GM12865 (cell line): ENCODE data around the gene C1orf185.

Experiments used
- DNase-seq: peaks from one replicate; pipeline ENCODE4 v3.0.0; 2010; ENCODE audit warnings: low read depth
- H3K4me3 ChIP-seq: 2 replicates; pipeline ENCODE4 v1.5.1; 2011; ENCODE audit warnings: mild to moderate bottlenecking, low read depth, low read length, control low read depth
- CTCF ChIP-seq: IDR thresholded peaks from 2 replicates; pipeline ENCODE4 v1.5.1; 2011; ENCODE audit warnings: low read length, control low read depth, low read depth, inconsistent platforms; ENCODE audit not compliant: insufficient read depth; ENCODE audit errors: missing control alignments

C1orf185 gene

DNA sequence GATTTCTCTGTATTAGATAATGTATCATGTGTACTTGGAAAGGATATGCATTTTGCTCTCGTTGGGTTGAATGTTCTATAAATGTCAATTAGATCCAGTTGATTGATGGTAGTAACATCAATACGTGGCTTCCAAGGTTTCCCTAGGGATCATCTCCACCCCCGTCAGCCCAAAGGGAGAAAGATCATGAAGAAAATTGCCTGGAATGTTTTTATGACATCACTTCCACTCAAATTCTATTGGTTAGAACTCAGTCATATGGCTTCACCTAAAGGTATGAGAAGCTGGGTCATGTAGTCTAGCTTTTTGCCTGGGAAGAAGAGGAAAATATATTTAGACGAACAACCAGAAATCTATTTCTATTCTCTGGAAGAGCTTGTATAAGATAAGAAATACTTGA is at the start of gene C1orf185:
C1orf185 (plus strand) TSS at position 253 of the 400 bp plus-strand sequence; CDS start at position 259, 6 bp downstream.
- H3K4me3 ChIP-seq, result no peak within 1 kb of the TSS
- TF ChIP-seq CTCF, result no peak
- no peak for DNase-seq

DNA sequence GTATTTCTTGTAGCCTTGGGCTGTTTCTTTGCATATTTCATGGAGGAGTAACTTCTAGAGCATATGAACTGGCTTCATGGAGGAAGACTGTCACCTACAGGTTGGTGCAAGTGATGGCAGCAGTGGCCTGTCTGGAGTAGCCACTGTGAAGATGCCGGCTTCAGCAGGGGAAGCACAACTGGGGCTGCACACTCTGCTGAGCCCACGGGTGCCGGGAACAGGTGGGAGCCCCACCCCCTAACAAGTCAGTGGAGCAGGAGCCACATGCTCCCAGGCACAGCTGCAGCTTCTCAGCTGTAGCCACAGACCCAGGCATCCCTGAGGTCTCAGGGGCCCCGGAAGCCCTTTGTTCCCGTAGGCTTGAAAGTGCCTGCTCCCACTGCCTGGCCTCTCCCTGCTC is 43.2 kb upstream of the C1orf185 start:
- DNase-seq, result peak; percentile 76
- TF ChIP-seq CTCF, result peak; percentile 80
- H3K4me3 ChIP-seq, result no peak overlapping the region

- H3K4me3 ChIP-seq, result no peak overlapping the region
- TF ChIP-seq CTCF, result no peak
- peak; percentile 21 for DNase-seq
Measured at GRCh38 chr1:51061231-51061918, 40.7 kb upstream of the C1orf185 start.

DNA sequence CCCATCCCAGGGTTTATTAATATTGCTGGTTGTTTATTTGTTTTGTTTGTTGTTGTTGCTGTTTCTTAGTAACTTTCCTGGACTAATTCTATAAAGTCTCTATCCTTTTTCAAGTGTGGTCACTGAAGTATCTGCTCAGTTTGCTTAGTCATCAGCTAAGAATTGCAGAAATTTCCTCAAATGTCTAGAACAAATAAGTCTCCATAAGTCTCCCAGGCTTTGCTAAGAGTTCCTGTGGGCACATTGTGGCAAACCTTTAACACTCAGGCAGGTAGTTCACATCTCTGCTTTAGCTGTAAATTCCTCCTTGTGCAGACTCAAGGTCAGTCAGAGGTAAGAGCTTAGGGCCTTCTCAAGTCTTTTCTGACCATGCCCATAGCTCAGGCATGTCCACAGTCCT is 38.9 kb upstream of the C1orf185 start:
- TF ChIP-seq CTCF, result no peak
- no peak overlapping the region for H3K4me3 ChIP-seq
- no peak for DNase-seq

GRCh38 chr1:51070011-51070410 is 32.0 kb upstream of the C1orf185 start:
- H3K4me3 ChIP-seq, result no peak overlapping the region
- TF ChIP-seq CTCF, result no peak
- DNase-seq, result no peak

- DNase-seq, result no peak
- TF ChIP-seq CTCF, result no peak
- no peak overlapping the region for H3K4me3 ChIP-seq
Measured at GRCh38 chr1:51070640-51071039, 31.4 kb upstream of the C1orf185 start.
